GM10248 (cell line): Measurements from ENCODE around the gene ELF1.

ENCODE experiments used
- CTCF ChIA-PET: fragments of 300-600 bp; sonication (Branson Sonifier 250); formaldehyde crosslinking; extraction: SDS; loops from one replicate; lab custom pipeline; 2021; ENCODE audit warnings: antibody characterized with exemption; lab: Yijun Ruan, JAX
- POLR2A ChIA-PET: fragments of 350-650 bp; sonication (Branson Sonifier 250); formaldehyde crosslinking; extraction: SDS; loops from one replicate; lab custom pipeline; 2020; ENCODE audit warnings: antibody characterized with exemption; lab: Yijun Ruan, JAX
- DNase-seq: peaks from one replicate; pipeline ENCODE4 v3.0.0; 2012; ENCODE audit errors: extremely low spot score
- CTCF ChIP-seq: IDR thresholded peaks from 2 replicates; pipeline ENCODE4 v1.5.1; 2012; ENCODE audit warnings: mild to moderate bottlenecking, low read depth; ENCODE audit errors: extremely low read depth, missing control alignments, control extremely low read depth

Gene ELF1

GRCh38 chr13:41013835-41014234 is 5.3 kb downstream of the ELF1 start:
- DNase-seq, result no peak
- no peak for TF ChIP-seq CTCF
- ChIA-PET CTCF (interaction anchor here (0.9 to 3.1 kb wide), 10 partner anchors 10 to 236 kb away, joined by 3 to 11 read pairs (median 4); no protein-coding TSS in a partner anchor), POLR2A (interaction anchor here (0.8 kb wide), 1 partner anchor 39 kb away, joined by 3 read pairs; no protein-coding TSS in a partner anchor)

- no peak for TF ChIP-seq CTCF
- no peak for DNase-seq
- POLR2A ChIA-PET, result interaction anchor here (0.7 to 1.0 kb wide), 4 partner anchors 9 to 43 kb away, joined by 3 to 11 read pairs (median 6); no protein-coding TSS in a partner anchor
- CTCF ChIA-PET, result interaction anchor here (1.9 to 3.1 kb wide), 4 partner anchors 11 to 42 kb away, joined by 7 to 13 read pairs (median 10); no protein-coding TSS in a partner anchor
Observed at GRCh38 chr13:41012536-41012935, 6.6 kb downstream of the ELF1 start.

DNA sequence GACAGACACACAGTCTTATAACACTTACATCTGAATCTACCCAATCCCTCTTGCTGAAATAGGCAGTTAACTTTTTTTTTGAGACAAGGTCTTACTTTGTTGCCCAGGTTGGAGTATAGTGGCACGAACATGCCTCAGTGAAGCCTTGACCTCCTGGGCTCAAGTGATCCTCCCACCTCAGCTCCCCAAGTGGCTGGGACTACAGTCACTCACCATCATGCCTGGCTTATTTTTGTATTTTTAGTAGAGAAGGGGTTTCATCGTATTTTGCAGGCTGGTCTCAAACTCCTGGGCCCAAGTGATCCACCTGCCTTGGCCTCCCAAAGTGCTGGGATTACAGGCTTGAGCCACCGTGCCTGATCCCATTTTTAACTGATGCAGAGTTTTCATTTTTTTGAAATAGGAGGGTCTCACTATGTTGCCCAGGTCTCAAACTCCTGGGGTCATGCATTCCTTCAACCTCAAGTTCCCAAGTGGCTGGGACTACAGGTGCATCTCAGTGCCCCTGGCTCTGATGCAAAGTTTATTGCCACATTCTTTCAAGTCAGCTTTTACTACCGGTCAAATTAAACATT is 7.6 kb downstream of the ELF1 start:
- DNase-seq, result no peak
- POLR2A ChIA-PET, result interaction anchor here (0.9 kb wide), 1 partner anchor 17 kb away, joined by 11 read pairs; no protein-coding TSS in a partner anchor
- TF ChIP-seq CTCF, result no peak
- CTCF ChIA-PET, result interaction anchor here (1.0 to 2.3 kb wide), 4 partner anchors 8 to 43 kb away, joined by 3 to 13 read pairs (median 8); partner anchors contain the start of gene ELF1

GRCh38 chr13:41008349-41008980 is 10.7 kb downstream of the ELF1 start:
- ChIA-PET CTCF (interaction anchor here (0.9 to 1.8 kb wide), 6 partner anchors 12 to 46 kb away, joined by 3 to 6 read pairs (median 4); no protein-coding TSS in a partner anchor), POLR2A (no interaction called here)
- DNase-seq, result no peak
- no peak for TF ChIP-seq CTCF

DNA sequence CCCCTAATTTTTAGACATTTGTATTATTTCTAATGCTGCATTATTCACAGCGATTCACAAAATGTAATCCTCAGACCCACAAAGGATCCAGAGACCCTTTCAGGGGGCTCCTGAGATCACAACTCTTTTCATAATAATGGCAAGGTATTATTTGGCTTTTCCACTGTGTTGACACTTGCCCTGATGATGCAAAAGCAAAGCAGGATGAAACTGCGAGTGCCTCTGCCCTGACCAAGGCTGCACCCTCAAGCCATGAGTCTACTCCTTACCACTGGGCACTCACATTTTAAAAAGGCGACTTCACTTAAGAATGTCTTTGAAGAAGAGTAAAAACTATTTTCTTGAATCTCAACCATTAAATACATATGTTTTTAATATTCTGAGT is 11.4 kb downstream of the ELF1 start:
- TF ChIP-seq CTCF, result no peak
- no peak for DNase-seq
- CTCF ChIA-PET, result interaction anchor here (1.0 to 1.8 kb wide), 3 partner anchors 14 to 33 kb away, joined by 3 to 6 read pairs (median 4); no protein-coding TSS in a partner anchor
- POLR2A ChIA-PET, result no interaction called here

DNA sequence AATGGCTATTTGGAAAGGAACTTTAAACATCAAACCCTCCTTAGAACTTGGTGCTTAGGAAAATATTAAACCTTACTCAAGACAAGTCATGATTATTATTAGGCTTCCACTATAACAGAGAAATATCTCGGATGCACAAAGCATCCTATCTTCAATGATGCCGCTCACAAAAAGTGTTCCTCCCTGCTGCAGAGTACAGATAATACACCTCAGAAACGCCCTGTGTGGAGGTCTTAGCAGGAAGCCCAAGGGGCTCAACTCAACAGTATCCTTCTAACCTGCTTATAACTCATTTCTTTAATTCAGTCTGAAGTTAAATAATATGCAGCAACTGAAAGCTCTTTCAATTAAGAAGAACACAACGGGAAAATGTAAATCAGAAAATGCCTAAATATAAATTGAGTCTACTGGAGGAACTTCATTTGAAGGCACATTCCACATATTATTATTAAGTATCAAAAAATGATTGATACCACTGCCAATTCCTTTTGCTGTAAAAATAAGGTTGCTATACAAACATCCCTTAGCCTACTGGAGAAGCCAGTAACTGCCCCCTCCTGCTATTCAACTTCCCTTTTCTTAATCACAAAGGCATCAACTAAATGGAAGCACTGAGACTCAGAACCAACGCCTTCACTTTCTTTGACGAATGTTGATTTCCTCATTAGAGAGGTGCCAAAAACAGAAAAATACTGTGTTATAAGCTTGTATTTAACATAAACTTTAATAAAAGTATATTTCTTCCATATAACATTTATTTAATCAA is 12.0 kb downstream of the ELF1 start:
- no peak for TF ChIP-seq CTCF
- ChIA-PET POLR2A (no interaction called here), CTCF (interaction anchor here (1.0 to 1.4 kb wide), 4 partner anchors 11 to 33 kb away, joined by 3 to 5 read pairs (median 4); no protein-coding TSS in a partner anchor)
- DNase-seq, result no peak
